Measurements from ENCODE around the gene GNAS.

Gene GNAS

DNA sequence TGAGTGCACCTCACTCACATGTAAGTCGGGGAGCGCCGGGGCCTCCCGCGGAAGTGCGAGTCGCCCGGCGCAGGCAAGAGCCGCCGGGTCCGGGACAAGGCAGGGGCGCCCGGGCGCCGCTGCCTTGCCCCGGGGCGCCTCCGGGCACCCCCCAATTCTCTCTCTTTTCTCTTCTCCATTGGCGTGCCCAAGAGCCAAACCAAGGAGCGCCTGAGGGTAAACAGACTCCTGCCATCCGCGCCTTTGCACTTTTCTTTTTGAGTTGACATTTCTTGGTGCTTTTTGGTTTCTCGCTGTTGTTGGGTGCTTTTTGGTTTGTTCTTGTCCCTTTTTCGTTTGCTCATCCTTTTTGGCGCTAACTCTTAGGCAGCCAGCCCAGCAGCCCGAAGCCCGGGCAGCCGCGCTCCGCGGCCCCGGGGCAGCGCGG, 36.8 kb downstream of the GNAS start:
- Histone ChIP-seq H2BK5ac (ENCODE audit: low read depth, low read length, poor library complexity, severe bottlenecking) (peak overlapping the region; percentile 8), H3K36me3 (ENCODE audit: control insufficient read depth in 1 of 2, insufficient read depth in 2 of 2, low read depth in 1 of 2, low read length in 2 of 2) (peaks cover 0 to 4% of the 10 kb centered on the region in 2 experiments), H3K23ac (ENCODE audit: low read length in 2 of 2) (no peak overlapping the region), H4K8ac (ENCODE audit: low read length) (no peak overlapping the region), H2BK12ac (ENCODE audit: low read length in 2 of 2) (no peak overlapping the region), H3K9me3 (ENCODE audit: control insufficient read depth, low read length) (no peaks in the 10 kb centered on the region), H2BK120ac (ENCODE audit: low read depth, low read length) (peak overlapping the region; percentile 34), H2BK15ac (ENCODE audit: low read depth, poor library complexity, severe bottlenecking) (no peak overlapping the region), H3K18ac (ENCODE audit: low read depth in 1 of 2, low read length in 2 of 2) (peak overlapping the region in 1 of 2 experiments; percentile 66), H3K4me1 (ENCODE audit: control insufficient read depth, insufficient read depth, low read depth, low read length) (peaks cover 15% of the 10 kb centered on the region), H3K4me3 (ENCODE audit: insufficient read depth in 1 of 2, low read depth in 1 of 2, low read length in 2 of 2) (peak overlapping the region; percentile 79 to 96), H3K14ac (ENCODE audit: low read length in 2 of 2) (no peak overlapping the region), H3K9ac (ENCODE audit: low read length) (peak overlapping the region; percentile 88), H3K79me1 (replicated peaks; ENCODE audit: low read length, poor library complexity, severe bottlenecking) (peaks cover 8% of the 10 kb centered on the region), H2AK5ac (ENCODE audit: low read length, severe bottlenecking) (no peak overlapping the region), H3K4ac (ENCODE audit: low read depth in 1 of 2, low read length in 2 of 2) (peak overlapping the region in 1 of 2 experiments; percentile 37), H3K27ac (ENCODE audit: low read length, poor library complexity, severe bottlenecking) (no peak overlapping the region), H3K4me2 (ENCODE audit: low read length, poor library complexity, severe bottlenecking) (peak overlapping the region; percentile 98), H3K27me3 (ENCODE audit: control insufficient read depth in 1 of 2, insufficient read depth in 1 of 2, low read length in 2 of 2) (no peaks in the 10 kb centered on the region), H4K91ac (ENCODE audit: low read length) (no peak overlapping the region), H2AFZ (ENCODE audit: low read depth, low read length) (peak overlapping the region; percentile 39)
- 41% methylated on average over 32 of the region's 35 CpGs for WGBS
- DNase-seq = no peak

GRCh38 chr20:58889798-58890517, 37.4 kb downstream of the GNAS start:
- no peaks in the 10 kb centered on the region for H3K9me3 ChIP-seq (ENCODE audit: control insufficient read depth, low read length)
- H4K8ac ChIP-seq (ENCODE audit: low read length) = peak overlapping the region; percentile 94
- H3K36me3 ChIP-seq (ENCODE audit: control insufficient read depth in 1 of 2, insufficient read depth in 2 of 2, low read depth in 1 of 2, low read length in 2 of 2) = peaks cover 0 to 4% of the 10 kb centered on the region in 2 experiments
- no peaks in the 10 kb centered on the region for H3K27me3 ChIP-seq (ENCODE audit: control insufficient read depth in 1 of 2, insufficient read depth in 1 of 2, low read length in 2 of 2)
- H3K9ac ChIP-seq (ENCODE audit: low read length) = peak overlapping the region; percentile 88
- H3K4me2 ChIP-seq (ENCODE audit: low read length, poor library complexity, severe bottlenecking) = peak overlapping the region; percentile 98
- H3K79me1 ChIP-seq (replicated peaks; ENCODE audit: low read length, poor library complexity, severe bottlenecking) = peaks cover 8% of the 10 kb centered on the region
- peak overlapping the region in 1 of 2 experiments; percentile 79 for H2BK12ac ChIP-seq (ENCODE audit: low read length in 2 of 2)
- H3K4me3 ChIP-seq (ENCODE audit: insufficient read depth in 1 of 2, low read depth in 1 of 2, low read length in 2 of 2) = peak overlapping the region; percentile 79 to 96
- H3K14ac ChIP-seq (ENCODE audit: low read length in 2 of 2) = peak overlapping the region in 1 of 2 experiments; percentile 61
- peak overlapping the region; percentile 87 for H4K91ac ChIP-seq (ENCODE audit: low read length)
- H3K23ac ChIP-seq (ENCODE audit: low read length in 2 of 2) = peak overlapping the region in 1 of 2 experiments; percentile 34
- 16% methylated on average over 79 of the region's 91 CpGs for WGBS
- peak overlapping the region; percentile 43 for H2AFZ ChIP-seq (ENCODE audit: low read depth, low read length)
- H3K4me1 ChIP-seq (ENCODE audit: control insufficient read depth, insufficient read depth, low read depth, low read length) = peaks cover 15% of the 10 kb centered on the region
- no peak overlapping the region for H3K27ac ChIP-seq (ENCODE audit: low read length, poor library complexity, severe bottlenecking)
- peak overlapping the region; percentile 99 for H2BK15ac ChIP-seq (ENCODE audit: low read depth, poor library complexity, severe bottlenecking)
- H2AK5ac ChIP-seq (ENCODE audit: low read length, severe bottlenecking) = no peak overlapping the region
- H2BK5ac ChIP-seq (ENCODE audit: low read depth, low read length, poor library complexity, severe bottlenecking) = peak overlapping the region; percentile 8
- no peak for DNase-seq
- peak overlapping the region; percentile 22 to 96 for H3K4ac ChIP-seq (ENCODE audit: low read depth in 1 of 2, low read length in 2 of 2)
- peak overlapping the region; percentile 90 for H2BK120ac ChIP-seq (ENCODE audit: low read depth, low read length)
- H3K18ac ChIP-seq (ENCODE audit: low read depth in 1 of 2, low read length in 2 of 2) = peak overlapping the region; percentile 73 to 93

DNA sequence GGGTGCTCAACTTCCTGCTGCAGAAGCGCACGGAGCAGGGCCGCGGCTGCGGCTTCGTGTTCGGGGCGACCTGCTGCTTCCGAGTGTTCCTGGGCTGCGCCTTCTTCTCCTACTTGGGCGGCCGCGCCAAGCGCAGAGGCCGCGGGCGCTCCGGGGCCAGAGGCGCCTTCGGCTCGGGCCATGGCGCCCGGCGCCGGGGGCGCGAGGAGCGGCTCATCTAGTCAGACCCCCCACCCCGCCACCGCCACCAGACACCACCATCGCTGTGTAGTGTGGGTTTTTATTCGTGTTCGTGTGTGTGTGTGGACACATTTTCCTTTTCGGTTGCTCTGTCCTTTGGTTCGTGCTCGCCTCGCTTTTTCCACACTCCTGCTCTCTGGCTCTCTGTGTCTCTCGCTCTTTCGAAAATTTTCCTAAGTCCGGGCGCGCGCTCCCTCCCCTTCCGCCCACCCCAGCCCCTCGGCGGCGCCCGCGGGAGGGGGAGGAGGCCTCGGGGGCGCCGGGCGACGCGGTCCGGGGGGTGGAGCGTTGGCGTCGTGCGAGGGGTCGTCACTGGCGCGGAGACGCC, 38.1 kb downstream of the GNAS start:
- Histone ChIP-seq H3K18ac (ENCODE audit: low read depth in 1 of 2, low read length in 2 of 2) (peak overlapping the region; percentile 73 to 93), H4K91ac (ENCODE audit: low read length) (peak overlapping the region; percentile 87), H3K79me1 (replicated peaks; ENCODE audit: low read length, poor library complexity, severe bottlenecking) (peaks cover 8% of the 10 kb centered on the region), H3K4ac (ENCODE audit: low read depth in 1 of 2, low read length in 2 of 2) (peak overlapping the region; percentile 22 to 96), H3K4me1 (ENCODE audit: control insufficient read depth, insufficient read depth, low read depth, low read length) (peaks cover 15% of the 10 kb centered on the region), H3K4me2 (ENCODE audit: low read length, poor library complexity, severe bottlenecking) (peak overlapping the region; percentile 98), H3K9me3 (ENCODE audit: control insufficient read depth, low read length) (no peaks in the 10 kb centered on the region), H3K36me3 (ENCODE audit: control insufficient read depth in 1 of 2, insufficient read depth in 2 of 2, low read depth in 1 of 2, low read length in 2 of 2) (peaks cover 0 to 4% of the 10 kb centered on the region in 2 experiments), H4K8ac (ENCODE audit: low read length) (peak overlapping the region; percentile 94), H2BK15ac (ENCODE audit: low read depth, poor library complexity, severe bottlenecking) (peak overlapping the region; percentile 99), H3K14ac (ENCODE audit: low read length in 2 of 2) (peak overlapping the region in 1 of 2 experiments; percentile 61), H2AK5ac (ENCODE audit: low read length, severe bottlenecking) (no peak overlapping the region), H3K27me3 (ENCODE audit: control insufficient read depth in 1 of 2, insufficient read depth in 1 of 2, low read length in 2 of 2) (no peaks in the 10 kb centered on the region), H3K4me3 (ENCODE audit: insufficient read depth in 1 of 2, low read depth in 1 of 2, low read length in 2 of 2) (peak overlapping the region; percentile 79 to 96), H3K23ac (ENCODE audit: low read length in 2 of 2) (peak overlapping the region in 1 of 2 experiments; percentile 34), H2BK12ac (ENCODE audit: low read length in 2 of 2) (peak overlapping the region in 1 of 2 experiments; percentile 79), H2AFZ (ENCODE audit: low read depth, low read length) (peak overlapping the region; percentile 43), H2BK5ac (ENCODE audit: low read depth, low read length, poor library complexity, severe bottlenecking) (peak overlapping the region; percentile 79), H3K9ac (ENCODE audit: low read length) (peak overlapping the region; percentile 88), H3K27ac (ENCODE audit: low read length, poor library complexity, severe bottlenecking) (peak overlapping the region; percentile 62), H2BK120ac (ENCODE audit: low read depth, low read length) (peak overlapping the region; percentile 99)
- peak; percentile 92 for DNase-seq
- 3% methylated on average over 11 of the region's 64 CpGs for WGBS
